GM21825 (cell line): ENCODE measurements around the gene STOML1.
"Not testable (repeated sequence)": the region's sequence is repeated elsewhere in the genome, so short reads cannot be mapped to it uniquely, and the experiment has no call there.

ENCODE experiments used
- ATAC-seq: cut with Tn5 transposase; IDR thresholded peaks from one replicate; pipeline ENCODE4 v1.9.1; 2021; ENCODE audit warnings: mild to moderate bottlenecking, moderate library complexity; ENCODE audit not compliant: unreplicated experiment

The STOML1 gene

GRCh38 chr15:73965094-73965757 lies 26.9 kb downstream of the STOML1 start:
- peak; percentile 25 for ATAC-seq

GRCh38 chr15:73964736-73965093 lies 27.4 kb downstream of the STOML1 start:
- peak; percentile 50 for ATAC-seq

DNA sequence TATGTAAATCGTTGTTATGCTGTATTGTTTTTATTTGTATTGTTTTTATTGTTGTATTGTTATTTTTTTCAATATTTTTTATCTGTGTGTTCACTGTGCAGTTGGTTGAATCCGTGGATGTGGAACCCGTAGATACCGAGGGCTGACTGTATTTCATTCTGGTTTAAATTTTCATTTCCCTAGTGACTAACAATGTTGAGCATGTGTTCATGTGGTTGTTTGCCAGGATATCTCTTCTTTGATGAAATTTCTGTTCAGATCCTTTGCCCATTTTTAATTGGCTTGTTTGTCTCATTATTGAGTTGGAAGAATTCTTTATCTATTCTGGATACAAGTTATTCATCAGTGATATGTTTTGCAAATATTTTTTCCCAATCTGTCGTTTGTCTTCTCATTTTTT lies 29.7 kb downstream of the STOML1 start:
- ATAC-seq, result no peak

- not testable (repeated sequence) for ATAC-seq
Observed at GRCh38 chr15:73960472-73961070, 31.5 kb downstream of the STOML1 start.

GRCh38 chr15:73959801-73960200 lies 32.3 kb downstream of the STOML1 start:
- no peak for ATAC-seq

DNA sequence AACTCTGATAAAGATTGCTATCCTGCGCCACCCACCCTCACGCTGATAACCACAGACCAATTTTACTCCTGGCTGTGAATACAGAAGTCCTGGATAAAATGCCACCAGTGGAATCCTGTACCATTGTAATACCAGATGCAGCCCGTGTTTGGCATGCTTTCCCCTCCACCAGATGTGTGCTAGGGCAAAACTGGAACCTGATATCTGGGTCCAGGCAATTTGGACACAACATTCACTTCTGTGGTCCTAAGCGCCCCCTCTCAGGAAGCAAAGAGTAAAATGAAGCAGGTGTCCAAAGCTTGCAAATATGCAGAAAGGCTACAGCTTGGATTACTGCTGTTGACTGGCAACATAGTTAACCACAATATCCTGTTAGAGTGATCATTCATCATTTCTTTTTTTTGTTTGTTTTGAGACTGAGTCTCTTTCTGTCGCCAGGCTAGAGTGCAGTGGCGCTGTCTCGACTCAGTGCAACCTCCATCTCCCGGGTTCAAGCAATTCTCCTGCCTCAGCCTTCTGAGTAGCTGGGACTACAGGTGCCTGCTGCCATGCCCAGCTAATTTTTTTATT lies 33.0 kb downstream of the STOML1 start:
- ATAC-seq, result no peak

DNA sequence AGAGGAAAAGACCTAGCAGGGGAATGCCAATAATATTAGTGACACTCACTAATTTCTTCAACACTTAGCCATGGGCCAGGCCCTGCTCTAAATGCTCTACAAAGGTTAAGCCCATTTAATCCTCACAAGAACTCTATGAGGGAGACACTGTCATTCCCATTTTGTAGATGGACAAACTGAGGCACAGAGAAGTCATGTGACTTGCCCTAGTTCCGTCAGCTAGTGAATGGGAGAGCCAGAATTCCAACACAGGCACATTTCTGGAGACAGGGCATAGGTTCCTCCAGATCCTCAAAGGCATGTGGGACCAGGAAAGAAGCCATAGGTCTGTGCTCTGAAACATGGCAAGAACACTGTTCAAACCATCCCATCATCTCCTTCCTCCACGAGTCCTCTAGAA lies 34.3 kb downstream of the STOML1 start:
- no peak for ATAC-seq

- no peak for ATAC-seq
Observed at GRCh38 chr15:73957276-73957675, 34.8 kb downstream of the STOML1 start.

- ATAC-seq, result no peak
Observed at GRCh38 chr15:73956743-73957135, 35.4 kb downstream of the STOML1 start.

GRCh38 chr15:73955861-73956742 lies 36.0 kb downstream of the STOML1 start:
- no peak for ATAC-seq

DNA sequence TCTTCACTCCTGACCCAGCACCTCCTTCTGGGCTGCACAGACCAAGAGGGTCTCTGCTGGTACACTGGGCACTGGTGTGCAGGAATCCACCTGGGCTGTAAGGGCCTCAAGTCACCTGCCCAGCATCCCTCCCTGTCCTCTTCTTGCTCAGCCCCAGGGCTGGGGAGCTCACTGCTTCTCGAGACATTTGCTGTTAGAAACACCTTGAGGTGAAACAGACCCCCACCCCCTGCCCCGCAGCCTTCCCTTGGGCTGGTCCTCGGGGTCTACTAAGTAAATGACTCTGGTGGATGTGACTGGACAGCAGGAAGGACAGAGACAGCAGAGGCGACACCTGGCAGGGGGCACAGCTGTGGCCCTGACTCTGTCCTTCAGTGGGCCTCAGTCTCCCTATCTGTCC lies 36.8 kb downstream of the STOML1 start:
- ATAC-seq, result no peak

GRCh38 chr15:73954188-73955145 lies 37.6 kb downstream of the STOML1 start:
- no peak for ATAC-seq

- ATAC-seq, result no peak
Observed at GRCh38 chr15:73952913-73953750, 39.0 kb downstream of the STOML1 start.

GRCh38 chr15:73952171-73952912 lies 39.8 kb downstream of the STOML1 start:
- no peak for ATAC-seq

DNA sequence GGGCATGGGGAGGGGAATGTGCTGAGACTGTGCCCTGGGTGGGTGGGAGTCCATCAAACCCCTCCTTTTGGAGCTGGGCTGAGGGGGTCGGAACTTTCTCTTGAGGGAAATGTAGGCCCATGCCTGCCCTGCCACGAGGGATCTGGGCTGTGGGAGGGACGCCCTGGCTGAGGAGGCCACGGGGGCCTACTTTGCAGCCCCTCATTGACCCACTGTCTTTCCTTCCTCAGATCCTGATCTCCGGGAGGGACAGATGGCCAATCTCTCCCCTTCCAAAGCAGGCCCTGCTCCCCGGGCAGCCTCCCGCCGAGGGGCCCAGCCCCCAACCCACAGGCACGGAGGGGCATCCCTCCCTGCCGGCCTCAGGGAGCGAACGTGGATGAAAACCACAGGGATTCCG lies 40.5 kb downstream of the STOML1 start:
- ATAC-seq, result no peak

DNA sequence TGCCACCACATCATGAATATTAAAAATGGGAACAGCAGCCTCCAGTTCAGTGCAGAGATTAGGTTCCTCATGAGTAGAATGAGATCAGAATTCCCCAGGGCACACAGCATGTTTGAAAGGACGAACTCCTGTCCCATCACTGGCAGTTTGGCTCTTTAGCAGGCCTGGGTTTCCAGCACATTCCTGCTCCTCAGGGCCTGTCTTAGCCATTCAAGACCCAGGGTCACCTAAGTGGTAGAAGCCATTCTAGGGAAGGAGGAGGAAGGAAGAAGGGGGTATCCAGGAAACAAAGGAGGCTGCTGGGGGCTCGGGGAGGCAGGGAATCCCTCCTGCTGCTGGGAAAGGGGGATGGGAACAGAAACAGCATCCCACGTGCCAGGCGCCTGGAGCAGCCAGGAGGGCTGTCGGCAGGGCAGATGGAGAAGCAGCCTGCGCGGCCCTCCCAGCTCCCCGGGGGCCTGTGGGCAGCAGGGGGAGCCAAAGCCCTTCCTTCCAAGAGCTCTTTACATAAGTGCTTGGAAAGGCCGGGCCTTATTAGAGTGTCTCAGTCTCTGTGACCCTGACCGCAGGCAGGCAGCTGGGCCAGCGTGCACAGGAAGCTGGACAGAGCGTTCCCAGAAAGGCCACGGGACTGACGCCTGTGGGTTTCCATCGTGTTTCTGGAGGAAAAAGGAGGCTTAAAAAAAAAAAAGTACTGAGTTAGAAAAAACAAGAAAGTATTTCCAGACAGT lies 41.1 kb downstream of the STOML1 start:
- ATAC-seq, result no peak

- ATAC-seq, result no peak
Observed at GRCh38 chr15:73950479-73950830, 41.6 kb downstream of the STOML1 start.

- no peak for ATAC-seq
Observed at GRCh38 chr15:73949496-73949895, 42.6 kb downstream of the STOML1 start.
